H1 (cell line): ENCODE data around the gene NGFR. TPM values are rescaled to one million over a fixed set of nuclear protein-coding genes. Genes with fewer than 3 reads are reported as not detected.

ENCODE experiments used
- CTCF ChIA-PET: fragments of 300-600 bp; sonication (Branson Sonifier 250); formaldehyde crosslinking; loops from one replicate; lab custom pipeline; 2021; ENCODE audit not compliant: partially characterized antibody; lab: Charles Lee
- POLR2A ChIA-PET: fragments of 300-600 bp; sonication (Branson Sonifier 250); formaldehyde crosslinking; loops from one replicate; lab custom pipeline; 2021; ENCODE audit warnings: inconsistent platforms; ENCODE audit not compliant: partially characterized antibody; lab: Charles Lee
- DNase-seq, 2 experiments: peaks; one replicate each; pipeline versions ENCODE4 v3.0.0 to v3.0.0-alpha.2; 2010 to 2022; ENCODE audit warnings: low spot score in 2 of 2, low read depth in 1 of 2, mixed read lengths in 1 of 2
- FAIRE-seq: peaks from 2 replicates; lab custom pipeline; 2011; peaks lifted over from hg19 to GRCh38; lab: Jason Lieb, UNC
- H2AFZ ChIP-seq: 2 replicates; pipeline ENCODE4 v1.8.1; 2012; ENCODE audit warnings: low read length, inconsistent platforms
- H2AK5ac ChIP-seq: 2 replicates; pipeline ENCODE4 v1.6.1; 2013; ENCODE audit warnings: low read depth, low read length
- H2BK120ac ChIP-seq: replicated peaks from 2 replicates; pipeline ENCODE3; 2013; ENCODE audit warnings: low read depth, low read length, inconsistent platforms
- H2BK12ac ChIP-seq: 2 replicates; pipeline ENCODE4 v1.6.1; 2013; ENCODE audit warnings: low read depth, low read length
- H2BK15ac ChIP-seq: 2 replicates; pipeline ENCODE4 v1.6.1; 2013; ENCODE audit warnings: low read length
- H2BK20ac ChIP-seq: 2 replicates; pipeline ENCODE4 v1.6.1; 2013; ENCODE audit warnings: low read length
- H2BK5ac ChIP-seq: 2 replicates; pipeline ENCODE4 v1.6.1; 2013; ENCODE audit warnings: low read depth, low read length
- H3K14ac ChIP-seq: 2 replicates; pipeline ENCODE4 v1.6.1; 2013; ENCODE audit warnings: inconsistent platforms; ENCODE audit not compliant: insufficient read length
- H3K18ac ChIP-seq: 2 replicates; pipeline ENCODE4 v1.6.1; 2013; ENCODE audit warnings: low read length; ENCODE audit errors: extremely low read depth
- H3K23ac ChIP-seq: 2 replicates; pipeline ENCODE4 v1.6.1; 2013; ENCODE audit warnings: inconsistent platforms; ENCODE audit not compliant: insufficient read length
- H3K23me2 ChIP-seq: 2 replicates; pipeline ENCODE4 v1.6.1; 2013; ENCODE audit warnings: low read depth, low read length
- H3K27ac ChIP-seq: 2 replicates; pipeline ENCODE4 v1.6.1; 2011; ENCODE audit warnings: low read depth, low read length, inconsistent platforms
- H3K27me3 ChIP-seq, 4 experiments: replicated peaks in 1 of 4; 1 replicate in 1 of 4; 2 replicates in 3 of 4; pipeline versions ENCODE4 v1.6.1 to v1.8.1; 2011 to 2013; ENCODE audit warnings: low read length in 3 of 4, mild to moderate bottlenecking in 3 of 4, inconsistent platforms in 2 of 4, mixed read lengths in 2 of 4, moderate library complexity in 1 of 4; ENCODE audit not compliant: control insufficient read depth in 3 of 4, insufficient read depth in 3 of 4; ENCODE audit errors: extremely low read depth in 1 of 4
- H3K36me3 ChIP-seq, 4 experiments: 2 replicates each; pipeline versions ENCODE4 v1.6.1 to v1.8.1; 2011 to 2013; ENCODE audit warnings: mild to moderate bottlenecking in 4 of 4, low read length in 3 of 4, moderate library complexity in 2 of 4, control low read depth in 1 of 4, inconsistent platforms in 1 of 4; ENCODE audit not compliant: insufficient read depth in 4 of 4, control insufficient read depth in 2 of 4
- H3K4ac ChIP-seq: replicated peaks from 2 replicates; pipeline ENCODE3; 2013; ENCODE audit warnings: low read length, low read depth, mixed read lengths, inconsistent platforms; ENCODE audit not compliant: insufficient read length
- H3K4me1 ChIP-seq, 4 experiments: replicated peaks in 1 of 4; 1 replicate in 1 of 4; 2 replicates in 3 of 4; pipeline versions ENCODE4 v1.6.1 to v1.8.1; 2011 to 2013; ENCODE audit warnings: low read length in 3 of 4, inconsistent platforms in 2 of 4, mixed read lengths in 1 of 4; ENCODE audit not compliant: insufficient read depth in 4 of 4, control insufficient read depth in 3 of 4
- H3K4me2 ChIP-seq, 2 experiments: 2 replicates each; pipeline versions ENCODE4 v1.6.1 to v1.8.1; 2011 to 2013; ENCODE audit warnings: low read depth in 2 of 2, low read length in 2 of 2, control low read depth in 1 of 2, inconsistent platforms in 1 of 2, mild to moderate bottlenecking in 1 of 2; ENCODE audit not compliant: insufficient read depth in 1 of 2
- H3K4me3 ChIP-seq, 4 experiments: fragments of 200-600, 300-600 bp in 1 of 4; sonication (generic), shearing (Covaris generic), sonication (Bioruptor Twin) in 1 of 4; 2 replicates each; pipeline versions ENCODE4 v1.5.1 to v1.8.1; 2011 to 2016; ENCODE audit warnings: low read length in 4 of 4, low read depth in 3 of 4, control low read depth in 2 of 4, inconsistent platforms in 2 of 4, mild to moderate bottlenecking in 2 of 4, mixed read lengths in 1 of 4, moderate library complexity in 1 of 4; ENCODE audit not compliant: insufficient read depth in 2 of 4; ENCODE audit errors: extremely low read depth in 1 of 4
- H3K56ac ChIP-seq: replicated peaks from 2 replicates; pipeline ENCODE3; 2013; ENCODE audit warnings: low read depth, mild to moderate bottlenecking, mixed read lengths, low read length, inconsistent platforms; ENCODE audit not compliant: insufficient read length
- H3K79me1 ChIP-seq: 2 replicates; pipeline ENCODE4 v1.6.1; 2013; ENCODE audit warnings: low read depth, low read length, control low read depth
- H3K79me2 ChIP-seq, 2 experiments: 2 replicates each; pipeline versions ENCODE4 v1.6.1 to v1.8.1; 2012 to 2013; ENCODE audit warnings: low read length in 2 of 2, mild to moderate bottlenecking in 2 of 2, inconsistent platforms in 1 of 2; ENCODE audit not compliant: insufficient read depth in 2 of 2, control insufficient read depth in 1 of 2
- H3K9ac ChIP-seq, 4 experiments: replicated peaks in 1 of 4; 1 replicate in 1 of 4; 2 replicates in 3 of 4; pipeline versions ENCODE4 v1.6.1 to v1.8.1; 2011 to 2013; ENCODE audit warnings: low read depth in 3 of 4, low read length in 3 of 4, control low read depth in 2 of 4, mild to moderate bottlenecking in 2 of 4, moderate library complexity in 2 of 4, inconsistent platforms in 1 of 4; ENCODE audit errors: extremely low read depth in 1 of 4
- H3K9me3 ChIP-seq, 2 experiments: 2 replicates each; pipeline versions ENCODE4 v1.6.1 to v1.8.1; 2012 to 2013; ENCODE audit warnings: mild to moderate bottlenecking in 2 of 2, moderate library complexity in 2 of 2, control low read depth in 1 of 2, inconsistent platforms in 1 of 2, low read depth in 1 of 2, low read length in 1 of 2, mixed read lengths in 1 of 2; ENCODE audit not compliant: insufficient read depth in 2 of 2
- H4K20me1 ChIP-seq, 2 experiments: replicated peaks in 1 of 2; 2 replicates each; pipeline versions ENCODE3 to v1.8.1; 2011 to 2013; ENCODE audit warnings: inconsistent platforms in 2 of 2, low read length in 2 of 2, mild to moderate bottlenecking in 1 of 2; ENCODE audit not compliant: insufficient read depth in 2 of 2, control insufficient read depth in 1 of 2
- H4K5ac ChIP-seq: 2 replicates; pipeline ENCODE4 v1.6.1; 2013; ENCODE audit warnings: low read length, low read depth, mixed read lengths, inconsistent platforms; ENCODE audit not compliant: insufficient read length
- H4K8ac ChIP-seq: 2 replicates; pipeline ENCODE4 v1.8.0; 2013; ENCODE audit warnings: mild to moderate bottlenecking, moderate library complexity, low read length, inconsistent platforms; ENCODE audit not compliant: insufficient read depth; ENCODE audit errors: extremely low read depth
- H4K91ac ChIP-seq: replicated peaks from 2 replicates; pipeline ENCODE3; 2013; ENCODE audit warnings: low read length, mixed read lengths, inconsistent platforms; ENCODE audit not compliant: insufficient read length
- SIRT6 ChIP-seq: IDR thresholded peaks from one replicate; pipeline ENCODE4 v1.7.1; 2012; ENCODE audit warnings: low read length, inconsistent platforms
- WGBS, 2 experiments: shearing (Covaris generic) in 1 of 2; methylation state at CpG; one replicate each; pipeline versions ENCODE4 v1.1.6 to v1.1.7; 2013 to 2015; ENCODE audit warnings: low lambda C conversion rate in 2 of 2, mixed read lengths in 2 of 2, inconsistent platforms in 1 of 2, low coverage in 1 of 2, missing lambda C conversion rate in 1 of 2; ENCODE audit not compliant: insufficient replicate concordance in 2 of 2, insufficient coverage in 1 of 2, insufficient read length in 1 of 2; ENCODE audit errors: extremely low coverage in 1 of 2, missing lambda C conversion rate in 1 of 2; 5-methylcytosine and 5-hydroxymethylcytosine counted together
- polyA plus RNA-seq, 7 experiments: library from polyadenylated mRNA; depleted of rRNA in 3 of 7; stranded (reverse) in 5 of 7; unstranded in 2 of 7; fragments of >200 nt in 5 of 7; fragments of 200-250 nt in 2 of 7; gene quantifications; 1 replicate in 5 of 7; 2 replicates in 1 of 7; 4 replicates in 1 of 7; pipeline versions ENCODE4 v1.2.1 to v1.2.3, GENCODE V29; 2011 to 2013; ENCODE audit warnings: missing spikeins in 2 of 7, mixed read lengths in 2 of 7
- total RNA-seq: library from RNA; stranded (reverse); fragmentation: NEBNext Ultra II Directional; extraction: Animal tissue kit (Norgen Biotek cat#: 25700); gene quantifications from 2 replicates; pipeline ENCODE4 v1.2.1, GENCODE V29; 2021

NGFR gene
- total and polyA plus RNA-seq, 2 of the 8 experiments (the other 6 are each of a cell fraction or from before 2014, with no cell fraction given) = 8.1 to 10.3 TPM

- Histone ChIP-seq H3K56ac (no peak overlapping the region), H3K14ac (no peak overlapping the region), H2BK5ac (no peak overlapping the region), H4K5ac (no peak overlapping the region), H4K8ac (no peak overlapping the region), H3K79me1 (no peaks in the 10 kb centered on the region), H4K91ac (no peak overlapping the region), H3K18ac (no peak overlapping the region), H3K36me3 (no peaks in the 10 kb centered on the region), H2AFZ (no peak overlapping the region), H3K9ac (no peak overlapping the region), H4K20me1 (no peaks in the 10 kb centered on the region), H2BK12ac (no peak overlapping the region), H2AK5ac (no peak overlapping the region), H3K4me1 (peaks cover 0 to 6% (median 0%) of the 10 kb centered on the region in 4 experiments; a peak in 3 of 7 replicates), H3K9me3 (no peaks in the 10 kb centered on the region), H3K4ac (no peak overlapping the region), H3K4me3 (no peak overlapping the region), H3K23ac (no peak overlapping the region), H3K27ac (no peak overlapping the region)
- 84% methylated on average over 15 of the region's 15 CpGs; no CpG with 5 or more reads in 1 of the 2 experiments for WGBS, 2 experiments
- POLR2A ChIA-PET = no interaction called here
- CTCF ChIA-PET = interaction anchor here (0.6 to 4.7 kb wide), 17 partner anchors 9 to 141 kb away, joined by 3 to 44 read pairs (median 3); partner anchors contain the start of gene NGFR
- no peak for FAIRE-seq
- no peak for TF ChIP-seq SIRT6
- TF ChIP-seq, all 59 proteins: peak for 0
- Histone ChIP-seq H3K79me2 (no peaks in the 10 kb centered on the region), H2BK120ac (no peak overlapping the region), H3K4me2 (no peak overlapping the region), H2BK20ac (no peak overlapping the region), H3K27me3 (no peaks in the 10 kb centered on the region), H3K23me2 (no peaks in the 10 kb centered on the region), H2BK15ac (no peak overlapping the region)
- DNase-seq = peak in 1 of 2 experiments; percentile 31
Measured at GRCh38 chr17:49521471-49522356, 26.6 kb downstream of the NGFR start.
